ENCODE results near the gene SPACA4. TPM values are rescaled to one million over a fixed set of nuclear protein-coding genes. Genes with fewer than 3 reads are reported as not detected.

The SPACA4 gene
- total and polyA plus RNA-seq, 9 of the 15 experiments (the other 6 are each of a cell fraction or from before 2014, with no cell fraction given) = not detected

GRCh38 chr19:48618916-48619691 is 12.6 kb downstream of the SPACA4 start, which contains the start of the genes RPL18 and SPHK2 (continued):
- no peak for TF ChIP-seq CHAMP1 (IDR thresholded peaks at IDR 0.05)
- TF ChIP-seq, protein P1, sequence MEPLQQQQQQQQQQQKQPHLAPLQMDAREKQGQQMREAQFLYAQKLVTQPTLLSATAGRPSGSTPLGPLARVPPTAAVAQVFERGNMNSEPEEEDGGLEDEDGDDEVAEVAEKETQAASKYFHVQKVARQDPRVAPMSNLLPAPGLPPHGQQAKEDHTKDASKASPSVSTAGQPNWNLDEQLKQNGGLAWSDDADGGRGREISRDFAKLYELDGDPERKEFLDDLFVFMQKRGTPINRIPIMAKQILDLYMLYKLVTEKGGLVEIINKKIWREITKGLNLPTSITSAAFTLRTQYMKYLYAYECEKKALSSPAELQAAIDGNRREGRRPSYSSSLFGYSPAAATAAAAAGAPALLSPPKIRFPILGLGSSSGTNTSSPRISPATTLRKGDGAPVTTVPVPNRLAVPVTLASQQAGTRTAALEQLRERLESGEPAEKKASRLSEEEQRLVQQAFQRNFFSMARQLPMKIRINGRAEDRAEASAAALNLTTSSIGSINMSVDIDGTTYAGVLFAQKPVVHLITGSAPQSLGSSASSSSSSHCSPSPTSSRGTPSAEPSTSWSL (CRISPR knock-in tag; IDR thresholded peaks at IDR 0.05; ENCODE audit: borderline replicate concordance) = no peak
- TF ChIP-seq MCM3 (IDR thresholded peaks at IDR 0.05) = no peak
- TF ChIP-seq ZNF184 (CRISPR knock-in tag; IDR thresholded peaks at IDR 0.05) = no peak
- TF ChIP-seq ZNF444 (CRISPR knock-in tag; IDR thresholded peaks at IDR 0.05) = no peak
- TF ChIP-seq ZEB2 (IDR thresholded peaks at IDR 0.05) = peak; percentile 40; the same call in 1 of the 2 replicates
- TF ChIP-seq HDAC3 (IDR thresholded peaks at IDR 0.05; ENCODE audit: borderline replicate concordance, partially characterized antibody) = peak; percentile 36
- no peak for TF ChIP-seq TFAM (CRISPR knock-in tag; conservative IDR thresholded peaks at IDR 0.05)
- TF ChIP-seq C11orf30 (IDR thresholded peaks at IDR 0.05; ENCODE audit: low read depth) = peak; percentile 98
- TF ChIP-seq ZNF124 (CRISPR knock-in tag; IDR thresholded peaks at IDR 0.05) = no peak
- TF ChIP-seq, protein P2, sequence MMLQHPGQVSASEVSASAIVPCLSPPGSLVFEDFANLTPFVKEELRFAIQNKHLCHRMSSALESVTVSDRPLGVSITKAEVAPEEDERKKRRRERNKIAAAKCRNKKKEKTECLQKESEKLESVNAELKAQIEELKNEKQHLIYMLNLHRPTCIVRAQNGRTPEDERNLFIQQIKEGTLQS (IDR thresholded peaks at IDR 0.05) = peak; percentile 73; the same call in 1 of the 2 replicates
- TF ChIP-seq, protein P2 (CRISPR knock-in tag; conservative IDR thresholded peaks at IDR 0.05) = peak; percentile 87; the same call in 1 of the 2 replicates
- peak; percentile 69 for TF ChIP-seq EP300 (IDR thresholded peaks at IDR 0.05; ENCODE audit: low read length)
- TF ChIP-seq PTTG1 (tag; IDR thresholded peaks at IDR 0.05; ENCODE audit: low read depth) = no peak
- peak; percentile 93 for TF ChIP-seq KHSRP (IDR thresholded peaks at IDR 0.05)
- no peak for TF ChIP-seq SRSF7 (optimal IDR thresholded peaks at IDR 0.05; ENCODE audit: low read depth, low read length)
- peak; percentile 99 for TF ChIP-seq SUPT5H (IDR thresholded peaks at IDR 0.05)
- TF ChIP-seq DLX4 (CRISPR knock-in tag; IDR thresholded peaks at IDR 0.05) = no peak
- 0 out of 2 replicates have a peak, but pooled peaks have one; percentile 31 for TF ChIP-seq SMARCC2 (IDR thresholded peaks at IDR 0.05; ENCODE audit: low read depth)
- peak; percentile 52 for TF ChIP-seq NCOR1 (IDR thresholded peaks at IDR 0.05)
- TF ChIP-seq, protein P3, sequence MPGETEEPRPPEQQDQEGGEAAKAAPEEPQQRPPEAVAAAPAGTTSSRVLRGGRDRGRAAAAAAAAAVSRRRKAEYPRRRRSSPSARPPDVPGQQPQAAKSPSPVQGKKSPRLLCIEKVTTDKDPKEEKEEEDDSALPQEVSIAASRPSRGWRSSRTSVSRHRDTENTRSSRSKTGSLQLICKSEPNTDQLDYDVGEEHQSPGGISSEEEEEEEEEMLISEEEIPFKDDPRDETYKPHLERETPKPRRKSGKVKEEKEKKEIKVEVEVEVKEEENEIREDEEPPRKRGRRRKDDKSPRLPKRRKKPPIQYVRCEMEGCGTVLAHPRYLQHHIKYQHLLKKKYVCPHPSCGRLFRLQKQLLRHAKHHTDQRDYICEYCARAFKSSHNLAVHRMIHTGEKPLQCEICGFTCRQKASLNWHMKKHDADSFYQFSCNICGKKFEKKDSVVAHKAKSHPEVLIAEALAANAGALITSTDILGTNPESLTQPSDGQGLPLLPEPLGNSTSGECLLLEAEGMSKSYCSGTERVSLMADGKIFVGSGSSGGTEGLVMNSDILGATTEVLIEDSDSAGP (CRISPR knock-in tag; IDR thresholded peaks at IDR 0.05) = no peak
